Parathyroid adenoma (tissue), 2 donors: ENCODE measurements around the gene TBC1D17.

Experiments
- H2AFZ ChIP-seq: fragments of 300-600 bp; sonication (generic); one replicate; pipeline ENCODE4 v1.7.0; 2017; ENCODE audit warnings: antibody characterized with exemption, mild to moderate bottlenecking
- H3K27ac ChIP-seq: fragments of 300-600 bp; sonication (generic); one replicate; pipeline ENCODE4 v1.7.0; 2017
- H3K27me3 ChIP-seq: fragments of 300-600 bp; sonication (generic); one replicate; pipeline ENCODE4 v1.7.0; 2017; ENCODE audit warnings: low read length; ENCODE audit not compliant: control insufficient read depth, insufficient read depth
- H3K36me3 ChIP-seq: fragments of 300-600 bp; sonication (generic); one replicate; pipeline ENCODE4 v1.7.0; 2017; ENCODE audit warnings: low read length; ENCODE audit not compliant: control insufficient read depth, insufficient read depth
- H3K4me1 ChIP-seq: fragments of 300-600 bp; sonication (generic); one replicate; pipeline ENCODE4 v1.7.0; 2017; ENCODE audit warnings: control low read depth
- H3K4me2 ChIP-seq: fragments of 300-600 bp; sonication (generic); one replicate; pipeline ENCODE4 v1.7.0; 2017; ENCODE audit warnings: low read length
- H3K4me3 ChIP-seq: fragments of 300-600 bp; sonication (generic); one replicate; pipeline ENCODE4 v1.7.0; 2017; ENCODE audit warnings: low read depth, low read length
- H3K79me2 ChIP-seq: fragments of 300-600 bp; sonication (generic); one replicate; pipeline ENCODE4 v1.7.0; 2017; ENCODE audit warnings: control low read depth
- H3K9ac ChIP-seq: fragments of 300-600 bp; sonication (generic); one replicate; pipeline ENCODE4 v1.7.0; 2017; ENCODE audit warnings: mild to moderate bottlenecking
- H3K9me3 ChIP-seq: fragments of 300-600 bp; sonication (generic); one replicate; pipeline ENCODE4 v1.7.0; 2017; ENCODE audit warnings: low read length; ENCODE audit not compliant: control insufficient read depth
- CTCF ChIP-seq: fragments of 300-600 bp; sonication (generic); IDR thresholded peaks from one replicate; pipeline ENCODE4 v1.7.0; 2017; ENCODE audit warnings: antibody characterized with exemption, mild to moderate bottlenecking
- donor health status: primary hyperparathyroidism.

The TBC1D17 gene

GRCh38 chr19:49871349-49871985 is 6.0 kb upstream of the TBC1D17 start:
- H3K79me2 ChIP-seq = peaks cover 16% of the 10 kb centered on the region
- no peaks in the 10 kb centered on the region for H3K9me3 ChIP-seq
- no peak overlapping the region for H3K9ac ChIP-seq
- no peak overlapping the region for H3K4me3 ChIP-seq
- no peak overlapping the region for H3K27ac ChIP-seq
- no peaks in the 10 kb centered on the region for H3K36me3 ChIP-seq
- peaks cover 22% of the 10 kb centered on the region for H3K4me1 ChIP-seq
- TF ChIP-seq CTCF = no peak
- H3K27me3 ChIP-seq = no peaks in the 10 kb centered on the region
- H3K4me2 ChIP-seq = no peak overlapping the region
- no peak overlapping the region for H2AFZ ChIP-seq

GRCh38 chr19:49872245-49873128 is 5.0 kb upstream of the TBC1D17 start:
- TF ChIP-seq CTCF = no peak
- Histone ChIP-seq H2AFZ (no peak overlapping the region), H3K27me3 (no peaks in the 10 kb centered on the region), H3K4me2 (no peak overlapping the region), H3K4me1 (peaks cover 20% of the 10 kb centered on the region), H3K27ac (no peak overlapping the region), H3K79me2 (peaks cover 14% of the 10 kb centered on the region), H3K4me3 (no peak overlapping the region), H3K36me3 (no peaks in the 10 kb centered on the region), H3K9me3 (no peaks in the 10 kb centered on the region), H3K9ac (no peak overlapping the region)

- peaks cover 20% of the 10 kb centered on the region for H3K4me1 ChIP-seq
- H3K9me3 ChIP-seq = no peaks in the 10 kb centered on the region
- no peak overlapping the region for H3K9ac ChIP-seq
- TF ChIP-seq CTCF = no peak
- H3K36me3 ChIP-seq = no peaks in the 10 kb centered on the region
- H3K27ac ChIP-seq = no peak overlapping the region
- H3K27me3 ChIP-seq = no peaks in the 10 kb centered on the region
- H3K79me2 ChIP-seq = peaks cover 14% of the 10 kb centered on the region
- H2AFZ ChIP-seq = no peak overlapping the region
- no peak overlapping the region for H3K4me3 ChIP-seq
- no peak overlapping the region for H3K4me2 ChIP-seq
Observed at GRCh38 chr19:49873129-49873521, 4.4 kb upstream of the TBC1D17 start.

- no peak for TF ChIP-seq CTCF
- H3K36me3 ChIP-seq = no peaks in the 10 kb centered on the region
- no peak overlapping the region for H3K4me3 ChIP-seq
- H3K4me2 ChIP-seq = no peak overlapping the region
- peaks cover 14% of the 10 kb centered on the region for H3K79me2 ChIP-seq
- no peak overlapping the region for H2AFZ ChIP-seq
- peaks cover 14% of the 10 kb centered on the region for H3K4me1 ChIP-seq
- no peaks in the 10 kb centered on the region for H3K27me3 ChIP-seq
- no peak overlapping the region for H3K9ac ChIP-seq
- no peaks in the 10 kb centered on the region for H3K9me3 ChIP-seq
- no peak overlapping the region for H3K27ac ChIP-seq
Observed at GRCh38 chr19:49873834-49874233, 3.7 kb upstream of the TBC1D17 start.
